ENCODE results near the gene RAI14.

RAI14 gene

GRCh38 chr5:34868791-34869190, 212.7 kb downstream of the RAI14 start:
- TF ChIP-seq ZNF274 (IDR thresholded peaks at IDR 0.05; ENCODE audit: low read depth, low read length), result no peak
- no peak overlapping the region for H3K4me3 ChIP-seq (ENCODE audit: low read length)

- TF ChIP-seq ZNF274 (IDR thresholded peaks at IDR 0.05; ENCODE audit: low read depth, low read length), result no peak
- no peak overlapping the region for H3K4me3 ChIP-seq (ENCODE audit: low read length)
Observed at GRCh38 chr5:34869256-34869655, 213.1 kb downstream of the RAI14 start.

- no peak overlapping the region for H3K4me3 ChIP-seq (ENCODE audit: low read length)
- no peak for TF ChIP-seq ZNF274 (IDR thresholded peaks at IDR 0.05; ENCODE audit: low read depth, low read length)
Observed at GRCh38 chr5:34870382-34870781, 214.3 kb downstream of the RAI14 start.

- no peak for TF ChIP-seq ZNF274 (IDR thresholded peaks at IDR 0.05; ENCODE audit: low read depth, low read length)
Observed at GRCh38 chr5:34876275-34876674, 220.1 kb downstream of the RAI14 start.

GRCh38 chr5:34881246-34881645, 225.1 kb downstream of the RAI14 start:
- no peak for TF ChIP-seq ZNF274 (IDR thresholded peaks at IDR 0.05; ENCODE audit: low read depth, low read length)
- no peak overlapping the region for H3K4me3 ChIP-seq (ENCODE audit: low read length)

More at GRCh38 chr5:34876275-34876674, 220.1 kb downstream of the RAI14 start:
- no peak overlapping the region for H3K4me3 ChIP-seq (ENCODE audit: low read length)
